Bronchial epithelial cell (primary cell): ENCODE data around the gene PXMP2. TPM values are rescaled to one million over a fixed set of nuclear protein-coding genes. Genes with fewer than 3 reads are reported as not detected.

Experiments used
- DNase-seq: peaks from one replicate; pipeline ENCODE4 v3.0.0-alpha.2; 2010; ENCODE audit warnings: low read depth
- FAIRE-seq: peaks from 2 replicates; lab custom pipeline; 2011; peaks lifted over from hg19 to GRCh38; lab: Jason Lieb, UNC
- H3K27me3 ChIP-seq: 2 replicates; pipeline ENCODE4 v1.5.1; 2011; ENCODE audit warnings: low read length; ENCODE audit not compliant: control insufficient read depth, insufficient read depth
- H3K36me3 ChIP-seq: 2 replicates; pipeline ENCODE4 v1.5.1; 2011; ENCODE audit warnings: low read length; ENCODE audit not compliant: control insufficient read depth, insufficient read depth
- H3K4me3 ChIP-seq: 2 replicates; pipeline ENCODE4 v1.5.1; 2011; ENCODE audit warnings: mild to moderate bottlenecking, low read depth, low read length, control low read depth
- CTCF ChIP-seq: IDR thresholded peaks from 2 replicates; pipeline ENCODE4 v1.5.1; 2011; ENCODE audit warnings: mild to moderate bottlenecking, moderate library complexity, low read length, control low read depth, inconsistent platforms; ENCODE audit not compliant: insufficient read depth, severe bottlenecking
- total RNA-seq: library from RNA; depleted of rRNA; stranded (reverse); fragments of >200 nt; gene quantifications from 2 replicates; pipeline ENCODE4 v1.2.1, GENCODE V29; 2014

Gene PXMP2
- total RNA-seq, 1 donor from 2014 or later, result 12.9 TPM

GRCh38 chr12:132708150-132708549 lies 20.8 kb downstream of the PXMP2 start:
- no peak for TF ChIP-seq CTCF
- Histone ChIP-seq H3K4me3 (no peak overlapping the region), H3K27me3 (no peaks in the 10 kb centered on the region), H3K36me3 (peaks cover 2% of the 10 kb centered on the region)
- DNase-seq (no peak), FAIRE-seq (no peak)

- no peaks in the 10 kb centered on the region for H3K27me3 ChIP-seq
- H3K4me3 ChIP-seq, result peak overlapping the region; percentile 82
- FAIRE-seq (no peak), DNase-seq (no peak)
- H3K36me3 ChIP-seq, result no peaks in the 10 kb centered on the region
- TF ChIP-seq CTCF, result no peak
Observed at GRCh38 chr12:132710043-132710404, 22.6 kb downstream of the PXMP2 start.

- H3K27me3 ChIP-seq, result no peaks in the 10 kb centered on the region
- H3K36me3 ChIP-seq, result no peaks in the 10 kb centered on the region
- peak within 1 kb of the TSS; percentile 82 for H3K4me3 ChIP-seq
- TF ChIP-seq CTCF, result no peak
- DNase-seq, result peak; percentile 73
- no peak for FAIRE-seq
Observed at GRCh38 chr12:132710405-132711079, 23.2 kb downstream of the PXMP2 start, which contains the start of gene PGAM5. TSS of gene PGAM5 (plus strand) at chr12:132710842. CDS start at chr12:132710877, 35 bp downstream.

- no peak for FAIRE-seq
- DNase-seq, result no peak
Observed at GRCh38 chr12:132711080-132711843, 23.9 kb downstream of the PXMP2 start.

GRCh38 chr12:132713123-132713522 lies 25.7 kb downstream of the PXMP2 start:
- Histone ChIP-seq H3K36me3 (peaks cover 8% of the 10 kb centered on the region), H3K4me3 (no peak overlapping the region), H3K27me3 (no peaks in the 10 kb centered on the region)
- no peak for TF ChIP-seq CTCF
- FAIRE-seq (no peak), DNase-seq (peak; percentile 90)

More at GRCh38 chr12:132711080-132711843, 23.9 kb downstream of the PXMP2 start:
- no peak for TF ChIP-seq CTCF
- Histone ChIP-seq H3K27me3 (no peaks in the 10 kb centered on the region), H3K36me3 (no peaks in the 10 kb centered on the region), H3K4me3 (peak overlapping the region; percentile 82)
